A673 (cell line): ENCODE measurements around the gene FYTTD1. TPM values are rescaled to one million over a fixed set of nuclear protein-coding genes. Genes with fewer than 3 reads are reported as not detected.

Experiments used
- BruUV-seq: library from RNA; stranded (reverse); fragments of 400-500 nt; replicated peaks from 2 replicates; lab custom pipeline; 2021; lab: Mats Ljungman, UMichigan
- CTCF ChIA-PET: fragments of 300-600 bp; sonication (Branson Sonifier 250); formaldehyde crosslinking; loops from one replicate; lab custom pipeline; 2022; ENCODE audit warnings: antibody characterized with exemption; lab: Charles Lee
- POLR2A ChIA-PET: fragments of 300-600 bp; sonication (Branson Sonifier 250); formaldehyde crosslinking; loops from one replicate; lab custom pipeline; 2022; ENCODE audit warnings: antibody characterized with exemption; ENCODE audit not compliant: low non-redundant PET; lab: Charles Lee
- DNase-seq: peaks from one replicate; pipeline ENCODE4 v3.0.0-alpha.2; 2015; ENCODE audit warnings: low spot score
- H3K27ac ChIP-seq: fragments of 200-600 bp; sonication (generic); 2 replicates; pipeline ENCODE4 v1.5.1; 2016; ENCODE audit warnings: mixed run types, low read depth, mild to moderate bottlenecking, mixed read lengths, antibody characterized with exemption, low read length; ENCODE audit not compliant: poor library complexity, severe bottlenecking
- H3K27me3 ChIP-seq: fragments of 200-600 bp; sonication (generic); replicated peaks from 2 replicates; pipeline ENCODE4 v1.6.1; 2017; ENCODE audit warnings: mixed run types, low read depth, mild to moderate bottlenecking, mixed read lengths, antibody characterized with exemption, low read length; ENCODE audit not compliant: insufficient read depth, poor library complexity
- H3K36me3 ChIP-seq: fragments of 200-600 bp; sonication (generic); 2 replicates; pipeline ENCODE4 v1.6.1; 2016; ENCODE audit warnings: mixed run types, mild to moderate bottlenecking, mixed read lengths, antibody characterized with exemption, low read length; ENCODE audit not compliant: insufficient read depth, poor library complexity, severe bottlenecking
- H3K4me1 ChIP-seq: fragments of 200-600 bp; sonication (generic); 2 replicates; pipeline ENCODE4 v1.6.1; 2017; ENCODE audit warnings: mixed run types, mild to moderate bottlenecking, mixed read lengths, antibody characterized with exemption, low read length; ENCODE audit not compliant: insufficient read depth, poor library complexity, severe bottlenecking
- H3K4me3 ChIP-seq: fragments of 200-600 bp; sonication (generic); 2 replicates; pipeline ENCODE4 v1.5.1; 2016; ENCODE audit warnings: low read depth, mixed run types, mild to moderate bottlenecking, mixed read lengths, low read length; ENCODE audit not compliant: poor library complexity, severe bottlenecking
- H3K9me3 ChIP-seq: fragments of 200-600 bp; sonication (generic); 2 replicates; pipeline ENCODE4 v1.6.1; 2016; ENCODE audit warnings: mixed run types, low read depth, mild to moderate bottlenecking, mixed read lengths, antibody characterized with exemption, low read length; ENCODE audit not compliant: poor library complexity, severe bottlenecking
- CTCF ChIP-seq: fragments of 300-800, 200-600 bp; sonication (generic); conservative IDR thresholded peaks from 2 replicates; pipeline ENCODE4 v1.5.1; 2017; ENCODE audit warnings: low read depth, mild to moderate bottlenecking, antibody characterized with exemption, low read length, moderate library complexity, mixed read lengths
- EZH2 ChIP-seq: fragments of 200-600 bp; sonication (generic); IDR thresholded peaks from 2 replicates; pipeline ENCODE4 v1.6.1; 2017; ENCODE audit warnings: borderline replicate concordance, low read depth, mild to moderate bottlenecking, mixed read lengths, antibody characterized with exemption, low read length; ENCODE audit not compliant: poor library complexity, severe bottlenecking
- intact Hi-C: fragments of 100-400 bp; cut with micrococcal nuclease; formaldehyde crosslinking; loops from one replicate; pipeline ENCODE4 v1.10.0; 2022; ENCODE audit not compliant: unreplicated experiment
- total RNA-seq: library from RNA; stranded (reverse); gene quantifications from 2 replicates; pipeline ENCODE4 v1.2.3, GENCODE V29; 2021

FYTTD1 gene
- total RNA-seq, 1 experiment from 2014 or later: 89.7 TPM

GRCh38 chr3:197795200-197795599, 45.5 kb downstream of the FYTTD1 start:
- TF ChIP-seq EZH2: no peak
- no peak for TF ChIP-seq CTCF
- Histone ChIP-seq H3K27ac (no peak overlapping the region), H3K4me1 (peaks cover 14% of the 10 kb centered on the region), H3K36me3 (no peaks in the 10 kb centered on the region), H3K4me3 (no peak overlapping the region), H3K27me3 (no peaks in the 10 kb centered on the region), H3K9me3 (no peaks in the 10 kb centered on the region)
- CTCF ChIA-PET: no interaction called here
- no peak for DNase-seq
- intact Hi-C loops: no loop called here
- POLR2A ChIA-PET: no interaction called here
- no TSS peak for BruUV-seq

- Histone ChIP-seq H3K27me3 (no peaks in the 10 kb centered on the region), H3K27ac (no peak overlapping the region), H3K4me1 (peaks cover 14% of the 10 kb centered on the region), H3K36me3 (no peaks in the 10 kb centered on the region), H3K9me3 (no peaks in the 10 kb centered on the region), H3K4me3 (no peak overlapping the region)
- POLR2A ChIA-PET: no interaction called here
- no peak for TF ChIP-seq CTCF
- TF ChIP-seq EZH2: no peak
- CTCF ChIA-PET: no interaction called here
- no TSS peak for BruUV-seq
- no peak for DNase-seq
- intact Hi-C loops: no loop called here
These were observed 46.4 kb downstream of the FYTTD1 start for GRCh38 chr3:197796087-197796486.

- H3K4me3 ChIP-seq: no peak overlapping the region
- H3K36me3 ChIP-seq: no peaks in the 10 kb centered on the region
- no peaks in the 10 kb centered on the region for H3K27me3 ChIP-seq
- H3K9me3 ChIP-seq: no peaks in the 10 kb centered on the region
- no TSS peak for BruUV-seq
- no peak for TF ChIP-seq CTCF
- intact Hi-C loops: no loop called here
- CTCF ChIA-PET: no interaction called here
- DNase-seq: no peak
- peaks cover 14% of the 10 kb centered on the region for H3K4me1 ChIP-seq
- no peak overlapping the region for H3K27ac ChIP-seq
- POLR2A ChIA-PET: no interaction called here
These were observed 49.2 kb downstream of the FYTTD1 start for GRCh38 chr3:197798863-197799262.
